Stimulated activated CD4-positive, alpha-beta T cell treated with anti-CD3 and anti-CD28 coated beads, Interleukin-1b, Interleukin-23, amount 100 ng/mL, for 4 hours (primary cell): ENCODE data around the gene KRTAP2-2.

ENCODE experiments used
- DNase-seq, 2 donors: peaks; one replicate each; pipeline ENCODE4 v3.0.0-alpha.2; 2020; ENCODE audit warnings: low read depth in 2 of 2

Gene KRTAP2-2

GRCh38 chr17:41024697-41025096 lies 30.3 kb downstream of the KRTAP2-2 start:
- DNase-seq, result no peak

GRCh38 chr17:41020336-41020735 lies 34.7 kb downstream of the KRTAP2-2 start:
- no peak for DNase-seq

DNA sequence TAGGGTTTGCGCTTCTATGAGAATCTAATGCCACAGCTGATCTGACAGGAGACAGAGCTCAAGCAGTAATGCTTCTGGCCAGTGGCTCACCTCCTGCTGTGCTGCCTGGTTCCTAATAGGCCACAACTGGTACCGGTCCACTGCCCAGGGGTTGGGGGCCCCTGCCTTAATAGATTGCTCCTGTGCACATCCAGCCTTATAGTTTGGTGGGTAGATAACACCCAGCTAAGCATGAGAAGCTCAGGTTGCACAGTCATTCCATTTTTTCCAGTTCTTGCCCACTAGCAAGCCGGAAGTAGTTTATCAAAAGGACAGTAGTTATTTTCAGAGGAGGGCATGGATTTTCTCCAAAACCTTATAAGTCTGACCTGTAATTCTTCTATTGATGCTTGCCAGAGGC lies 35.6 kb downstream of the KRTAP2-2 start:
- no peak for DNase-seq

- DNase-seq, result no peak
These were observed 36.5 kb downstream of the KRTAP2-2 start for GRCh38 chr17:41018541-41018940.

DNA sequence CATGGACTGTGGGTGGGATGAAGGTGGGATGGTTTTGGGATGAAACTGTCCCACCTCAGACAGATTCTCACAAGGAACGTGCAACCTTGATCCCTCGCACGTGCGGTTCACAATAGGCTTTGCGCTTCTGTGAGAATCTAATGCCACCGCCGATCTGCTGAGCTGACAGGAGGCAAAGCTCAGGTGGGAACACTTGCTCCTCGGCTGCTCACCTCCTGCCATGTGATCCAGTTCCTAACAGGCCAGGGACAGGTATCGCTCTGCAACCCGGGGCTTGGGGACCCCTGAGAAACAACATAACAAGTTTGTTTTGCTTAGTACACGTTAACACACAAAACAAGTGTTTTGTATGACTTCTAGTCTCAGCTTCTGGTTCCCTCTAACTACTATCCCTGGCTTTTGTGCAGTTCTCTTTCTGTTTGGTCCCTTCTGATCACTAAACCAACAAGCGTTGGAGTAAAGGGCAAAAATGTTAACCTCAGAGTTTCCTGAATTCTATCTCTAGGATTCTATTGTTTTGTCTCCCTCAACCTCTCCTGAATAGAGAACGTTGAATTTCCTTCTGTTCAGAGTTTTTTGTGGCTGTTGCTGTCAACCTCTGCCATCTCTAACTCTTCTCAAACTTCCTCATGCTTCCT lies 38.3 kb downstream of the KRTAP2-2 start:
- no peak for DNase-seq

- DNase-seq, result no peak
These were observed 39.6 kb downstream of the KRTAP2-2 start for GRCh38 chr17:41015454-41015853.

DNA sequence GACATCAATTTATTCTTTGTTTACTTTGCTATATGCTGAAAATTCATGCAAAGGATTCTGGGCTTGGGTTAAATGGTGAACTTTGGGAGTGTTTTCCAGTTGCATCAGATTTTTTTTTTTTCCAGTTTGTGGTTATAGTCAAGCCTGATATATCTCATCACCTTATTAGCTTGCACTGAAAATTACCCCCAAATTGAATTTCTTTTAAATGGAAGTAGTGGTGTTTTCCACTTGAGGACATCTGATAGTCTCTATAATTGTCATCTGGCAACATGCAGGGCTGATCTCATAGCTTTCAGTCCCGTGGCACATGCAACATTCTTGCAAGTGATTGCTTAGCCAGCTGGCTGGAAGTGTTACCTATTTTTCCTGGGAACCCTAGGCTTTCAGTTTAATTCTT lies 41.4 kb downstream of the KRTAP2-2 start:
- DNase-seq, result no peak

- no peak for DNase-seq
These were observed 41.8 kb downstream of the KRTAP2-2 start for GRCh38 chr17:41013181-41013580.

DNA sequence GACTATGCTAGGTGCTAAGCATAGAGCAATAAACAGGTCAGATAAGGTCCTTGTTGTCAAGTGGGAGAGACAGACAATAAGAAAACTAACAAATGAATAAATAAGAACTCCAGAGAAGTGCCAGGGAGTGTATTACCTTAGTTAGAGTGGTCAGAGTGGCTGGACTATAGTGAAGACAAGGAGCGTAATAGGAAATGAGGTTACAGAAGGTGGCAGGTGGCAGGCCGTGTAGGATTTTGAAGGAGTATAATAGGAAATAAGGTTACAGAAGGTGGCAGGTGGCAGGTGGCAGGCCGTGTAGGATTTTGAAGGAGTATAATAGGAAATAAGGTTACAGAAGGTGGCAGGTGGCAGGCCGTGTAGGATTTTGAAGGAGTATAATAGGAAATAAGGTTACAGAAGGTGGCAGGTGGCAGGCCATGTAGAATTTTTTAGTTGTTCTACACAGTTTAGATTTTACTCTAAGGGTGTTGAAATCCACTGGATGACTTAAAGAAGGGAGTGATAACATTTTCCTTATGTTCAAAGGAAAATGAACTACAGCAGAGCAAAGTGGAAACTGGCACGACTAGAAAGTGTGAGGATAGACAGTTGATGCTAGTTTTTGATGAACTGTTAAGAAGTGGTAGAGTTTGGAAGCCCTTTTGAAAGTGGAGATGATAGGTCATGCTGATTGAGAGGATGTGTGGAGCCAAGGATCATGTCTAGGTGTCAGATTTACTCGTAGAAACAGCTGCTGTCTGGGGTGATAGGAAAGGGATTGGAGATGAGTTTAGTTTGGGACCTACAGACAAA lies 42.5 kb downstream of the KRTAP2-2 start:
- no peak for DNase-seq

DNA sequence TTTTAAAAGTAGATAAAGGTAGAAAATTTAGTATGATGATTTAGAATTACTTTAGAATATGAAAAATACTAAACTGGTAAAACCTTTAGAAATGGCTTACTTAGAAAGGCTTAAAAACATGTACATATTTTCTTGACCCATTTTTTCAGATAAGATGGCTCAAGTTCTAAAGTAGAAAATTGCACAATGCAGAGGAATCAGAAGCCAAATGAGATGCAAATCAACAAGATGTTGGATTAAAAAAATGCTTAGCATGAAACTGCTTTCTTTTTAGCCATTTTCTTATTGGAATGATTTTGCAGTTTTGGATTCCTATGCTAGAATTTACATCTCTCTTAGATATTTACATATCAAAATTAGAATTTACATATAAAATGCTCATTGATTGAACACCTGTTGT lies 44.6 kb downstream of the KRTAP2-2 start:
- no peak for DNase-seq

DNA sequence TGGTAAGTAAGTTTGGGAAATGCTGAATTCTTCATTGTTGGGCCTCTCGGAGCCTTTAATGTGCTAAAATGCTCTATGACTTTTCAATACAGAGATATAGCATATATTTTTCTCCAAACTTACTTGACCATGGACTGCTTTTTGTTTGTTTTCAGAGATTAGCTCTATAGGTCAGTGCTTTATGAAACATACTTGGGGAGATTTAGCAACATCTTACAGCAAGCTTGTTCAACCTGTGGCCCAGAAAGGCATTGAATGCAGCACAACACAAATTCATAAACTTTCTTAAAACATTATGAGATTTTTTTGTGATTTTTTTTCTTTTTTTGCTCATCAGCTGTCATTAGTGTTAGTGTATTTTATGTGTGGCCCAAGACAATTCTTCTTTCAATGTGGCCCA lies 45.1 kb downstream of the KRTAP2-2 start:
- no peak for DNase-seq

DNA sequence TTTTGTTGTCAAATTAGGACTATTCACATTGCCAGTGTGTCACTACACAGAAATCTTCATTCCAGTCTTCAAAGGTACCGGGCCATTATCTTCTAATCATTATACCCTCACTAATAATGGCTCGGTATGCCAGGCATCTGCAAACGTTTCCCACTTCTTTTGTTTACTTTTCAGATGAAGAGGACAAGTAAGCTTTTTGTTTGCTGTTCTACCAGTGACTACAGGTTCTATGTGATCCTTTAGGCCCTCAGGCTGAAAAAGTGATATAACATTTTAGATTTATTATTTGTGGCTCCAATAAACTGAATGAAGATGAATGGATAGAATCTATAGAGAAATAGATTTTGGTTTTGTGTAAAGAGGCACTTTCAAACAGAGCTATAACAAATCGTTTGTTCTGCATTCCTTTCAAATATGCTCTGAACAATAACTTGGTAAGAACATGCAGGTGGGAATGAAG lies 45.7 kb downstream of the KRTAP2-2 start:
- DNase-seq, result no peak

DNA sequence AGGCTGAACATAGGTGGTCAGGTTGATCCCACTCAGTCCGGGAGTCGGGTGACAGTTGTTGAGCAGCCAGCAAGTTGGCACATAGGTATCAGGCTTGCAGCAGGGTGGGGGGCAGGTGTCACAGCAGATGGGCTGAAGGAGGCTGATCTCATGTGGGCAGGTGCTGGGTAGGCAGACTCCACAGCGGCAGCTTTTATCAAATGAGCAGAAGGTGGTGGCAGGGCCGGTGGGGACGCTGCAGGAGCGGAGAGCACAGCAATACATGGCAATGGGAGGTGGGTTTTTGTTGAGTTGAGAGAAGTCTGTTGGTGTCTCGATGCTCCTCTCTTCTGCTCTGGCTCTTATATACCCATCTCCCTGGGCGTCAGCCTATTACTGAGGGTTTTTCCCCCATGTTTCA lies 46.2 kb downstream of the KRTAP2-2 start, which contains the start of gene KRTAP3-1:
TSS of gene KRTAP3-1 (minus strand) at position 318 of the 400 bp plus-strand sequence. CDS start at position 264, 54 bp downstream.
- DNase-seq, result no peak
